Activated CD4-positive, alpha-beta T cell treated with anti-CD3 and anti-CD28 coated beads for 48 hours (primary cell): Measurements from ENCODE around the gene IL17RA.

Experiments used
- DNase-seq: peaks from one replicate; pipeline ENCODE4 v3.0.0-alpha.2; 2020

Gene IL17RA

GRCh38 chr22:17085277-17086181 lies 729 bp downstream of the IL17RA start:
- DNase-seq, result peak; percentile 46

GRCh38 chr22:17086296-17086695 lies 1.5 kb downstream of the IL17RA start:
- DNase-seq, result peak; percentile 42

- no peak for DNase-seq
These were observed 2.1 kb downstream of the IL17RA start for GRCh38 chr22:17086788-17087497.

GRCh38 chr22:17087498-17088131 lies 2.8 kb downstream of the IL17RA start:
- DNase-seq, result peak; percentile 41

GRCh38 chr22:17090550-17090949 lies 5.8 kb downstream of the IL17RA start:
- no peak for DNase-seq

- no peak for DNase-seq
These were observed 7.1 kb downstream of the IL17RA start for GRCh38 chr22:17091851-17092250.

GRCh38 chr22:17093081-17093480 lies 8.3 kb downstream of the IL17RA start:
- no peak for DNase-seq

GRCh38 chr22:17095538-17095937 lies 10.7 kb downstream of the IL17RA start:
- DNase-seq, result no peak

- no peak for DNase-seq
These were observed 11.3 kb downstream of the IL17RA start for GRCh38 chr22:17096071-17096470.

- DNase-seq, result no peak
These were observed 12.3 kb downstream of the IL17RA start for GRCh38 chr22:17097062-17097461.

- no peak for DNase-seq
These were observed 12.9 kb downstream of the IL17RA start for GRCh38 chr22:17097701-17098100.

GRCh38 chr22:17098379-17098819 lies 13.6 kb downstream of the IL17RA start:
- no peak for DNase-seq

GRCh38 chr22:17100621-17101020 lies 15.8 kb downstream of the IL17RA start:
- no peak for DNase-seq

- no peak for DNase-seq
These were observed 16.9 kb downstream of the IL17RA start for GRCh38 chr22:17101475-17102296.

- no peak for DNase-seq
These were observed 17.5 kb downstream of the IL17RA start for GRCh38 chr22:17102297-17102667.

- no peak for DNase-seq
These were observed 18.6 kb downstream of the IL17RA start for GRCh38 chr22:17103351-17103750.

- DNase-seq, result no peak
These were observed 19.6 kb downstream of the IL17RA start for GRCh38 chr22:17104336-17104935.

GRCh38 chr22:17105143-17106129 lies 20.6 kb downstream of the IL17RA start:
- no peak for DNase-seq

- no peak for DNase-seq
These were observed 21.5 kb downstream of the IL17RA start for GRCh38 chr22:17106161-17106784.

GRCh38 chr22:17106785-17107546 lies 22.2 kb downstream of the IL17RA start:
- DNase-seq, result peak; percentile 37
